NT2/D1 (cell line): ENCODE measurements around the gene CLEC16A.

Experiments used
- SUZ12 ChIP-seq: IDR thresholded peaks from 2 replicates; pipeline ENCODE4 v1.6.1; 2011; ENCODE audit not compliant: insufficient read length, insufficient read depth; ENCODE audit errors: extremely low read depth
- YY1 ChIP-seq: IDR thresholded peaks from 2 replicates; pipeline ENCODE4 v1.6.1; 2011; ENCODE audit not compliant: insufficient read length, insufficient read depth
- ZNF274 ChIP-seq: IDR thresholded peaks from 2 replicates; pipeline ENCODE4 v1.6.1; 2011; ENCODE audit warnings: mild to moderate bottlenecking, low read depth, low read length

- TF ChIP-seq YY1 (no peak), SUZ12 (no peak), ZNF274 (no peak)
Measured at GRCh38 chr16:11051879-11052808, 107.8 kb downstream of the CLEC16A start.
